H1 (cell line): ENCODE measurements around the gene CCDC91. TPM values are rescaled to one million over a fixed set of nuclear protein-coding genes. Genes with fewer than 3 reads are reported as not detected.

ENCODE experiments used
- CTCF ChIA-PET: fragments of 300-600 bp; sonication (Branson Sonifier 250); formaldehyde crosslinking; loops from one replicate; lab custom pipeline; 2021; ENCODE audit not compliant: partially characterized antibody; lab: Charles Lee
- POLR2A ChIA-PET: fragments of 300-600 bp; sonication (Branson Sonifier 250); formaldehyde crosslinking; loops from one replicate; lab custom pipeline; 2021; ENCODE audit warnings: inconsistent platforms; ENCODE audit not compliant: partially characterized antibody; lab: Charles Lee
- DNase-seq, 2 experiments: peaks; one replicate each; pipeline versions ENCODE4 v3.0.0 to v3.0.0-alpha.2; 2010 to 2022; ENCODE audit warnings: low spot score in 2 of 2, low read depth in 1 of 2, mixed read lengths in 1 of 2
- FAIRE-seq: peaks from 2 replicates; lab custom pipeline; 2011; peaks lifted over from hg19 to GRCh38; lab: Jason Lieb, UNC
- H2AFZ ChIP-seq: 2 replicates; pipeline ENCODE4 v1.8.1; 2012; ENCODE audit warnings: low read length, inconsistent platforms
- H2AK5ac ChIP-seq: 2 replicates; pipeline ENCODE4 v1.6.1; 2013; ENCODE audit warnings: low read depth, low read length
- H2BK120ac ChIP-seq: replicated peaks from 2 replicates; pipeline ENCODE3; 2013; ENCODE audit warnings: low read depth, low read length, inconsistent platforms
- H2BK12ac ChIP-seq: 2 replicates; pipeline ENCODE4 v1.6.1; 2013; ENCODE audit warnings: low read depth, low read length
- H2BK15ac ChIP-seq: 2 replicates; pipeline ENCODE4 v1.6.1; 2013; ENCODE audit warnings: low read length
- H2BK20ac ChIP-seq: 2 replicates; pipeline ENCODE4 v1.6.1; 2013; ENCODE audit warnings: low read length
- H2BK5ac ChIP-seq: 2 replicates; pipeline ENCODE4 v1.6.1; 2013; ENCODE audit warnings: low read depth, low read length
- H3K14ac ChIP-seq: 2 replicates; pipeline ENCODE4 v1.6.1; 2013; ENCODE audit warnings: inconsistent platforms; ENCODE audit not compliant: insufficient read length
- H3K18ac ChIP-seq: 2 replicates; pipeline ENCODE4 v1.6.1; 2013; ENCODE audit warnings: low read length; ENCODE audit errors: extremely low read depth
- H3K23ac ChIP-seq: 2 replicates; pipeline ENCODE4 v1.6.1; 2013; ENCODE audit warnings: inconsistent platforms; ENCODE audit not compliant: insufficient read length
- H3K23me2 ChIP-seq: 2 replicates; pipeline ENCODE4 v1.6.1; 2013; ENCODE audit warnings: low read depth, low read length
- H3K27ac ChIP-seq: 2 replicates; pipeline ENCODE4 v1.6.1; 2011; ENCODE audit warnings: low read depth, low read length, inconsistent platforms
- H3K27me3 ChIP-seq, 4 experiments: replicated peaks in 1 of 4; 1 replicate in 1 of 4; 2 replicates in 3 of 4; pipeline versions ENCODE4 v1.6.1 to v1.8.1; 2011 to 2013; ENCODE audit warnings: low read length in 3 of 4, mild to moderate bottlenecking in 3 of 4, inconsistent platforms in 2 of 4, mixed read lengths in 2 of 4, moderate library complexity in 1 of 4; ENCODE audit not compliant: control insufficient read depth in 3 of 4, insufficient read depth in 3 of 4; ENCODE audit errors: extremely low read depth in 1 of 4
- H3K36me3 ChIP-seq, 4 experiments: 2 replicates each; pipeline versions ENCODE4 v1.6.1 to v1.8.1; 2011 to 2013; ENCODE audit warnings: mild to moderate bottlenecking in 4 of 4, low read length in 3 of 4, moderate library complexity in 2 of 4, control low read depth in 1 of 4, inconsistent platforms in 1 of 4; ENCODE audit not compliant: insufficient read depth in 4 of 4, control insufficient read depth in 2 of 4
- H3K4ac ChIP-seq: replicated peaks from 2 replicates; pipeline ENCODE3; 2013; ENCODE audit warnings: low read length, low read depth, mixed read lengths, inconsistent platforms; ENCODE audit not compliant: insufficient read length
- H3K4me1 ChIP-seq, 4 experiments: replicated peaks in 1 of 4; 1 replicate in 1 of 4; 2 replicates in 3 of 4; pipeline versions ENCODE4 v1.6.1 to v1.8.1; 2011 to 2013; ENCODE audit warnings: low read length in 3 of 4, inconsistent platforms in 2 of 4, mixed read lengths in 1 of 4; ENCODE audit not compliant: insufficient read depth in 4 of 4, control insufficient read depth in 3 of 4
- H3K4me2 ChIP-seq, 2 experiments: 2 replicates each; pipeline versions ENCODE4 v1.6.1 to v1.8.1; 2011 to 2013; ENCODE audit warnings: low read depth in 2 of 2, low read length in 2 of 2, control low read depth in 1 of 2, inconsistent platforms in 1 of 2, mild to moderate bottlenecking in 1 of 2; ENCODE audit not compliant: insufficient read depth in 1 of 2
- H3K4me3 ChIP-seq, 4 experiments: fragments of 200-600, 300-600 bp in 1 of 4; sonication (generic), shearing (Covaris generic), sonication (Bioruptor Twin) in 1 of 4; 2 replicates each; pipeline versions ENCODE4 v1.5.1 to v1.8.1; 2011 to 2016; ENCODE audit warnings: low read length in 4 of 4, low read depth in 3 of 4, control low read depth in 2 of 4, inconsistent platforms in 2 of 4, mild to moderate bottlenecking in 2 of 4, mixed read lengths in 1 of 4, moderate library complexity in 1 of 4; ENCODE audit not compliant: insufficient read depth in 2 of 4; ENCODE audit errors: extremely low read depth in 1 of 4
- H3K56ac ChIP-seq: replicated peaks from 2 replicates; pipeline ENCODE3; 2013; ENCODE audit warnings: low read depth, mild to moderate bottlenecking, mixed read lengths, low read length, inconsistent platforms; ENCODE audit not compliant: insufficient read length
- H3K79me1 ChIP-seq: 2 replicates; pipeline ENCODE4 v1.6.1; 2013; ENCODE audit warnings: low read depth, low read length, control low read depth
- H3K79me2 ChIP-seq, 2 experiments: 2 replicates each; pipeline versions ENCODE4 v1.6.1 to v1.8.1; 2012 to 2013; ENCODE audit warnings: low read length in 2 of 2, mild to moderate bottlenecking in 2 of 2, inconsistent platforms in 1 of 2; ENCODE audit not compliant: insufficient read depth in 2 of 2, control insufficient read depth in 1 of 2
- H3K9ac ChIP-seq, 4 experiments: replicated peaks in 1 of 4; 1 replicate in 1 of 4; 2 replicates in 3 of 4; pipeline versions ENCODE4 v1.6.1 to v1.8.1; 2011 to 2013; ENCODE audit warnings: low read depth in 3 of 4, low read length in 3 of 4, control low read depth in 2 of 4, mild to moderate bottlenecking in 2 of 4, moderate library complexity in 2 of 4, inconsistent platforms in 1 of 4; ENCODE audit errors: extremely low read depth in 1 of 4
- H3K9me3 ChIP-seq, 2 experiments: 2 replicates each; pipeline versions ENCODE4 v1.6.1 to v1.8.1; 2012 to 2013; ENCODE audit warnings: mild to moderate bottlenecking in 2 of 2, moderate library complexity in 2 of 2, control low read depth in 1 of 2, inconsistent platforms in 1 of 2, low read depth in 1 of 2, low read length in 1 of 2, mixed read lengths in 1 of 2; ENCODE audit not compliant: insufficient read depth in 2 of 2
- H4K20me1 ChIP-seq, 2 experiments: replicated peaks in 1 of 2; 2 replicates each; pipeline versions ENCODE3 to v1.8.1; 2011 to 2013; ENCODE audit warnings: inconsistent platforms in 2 of 2, low read length in 2 of 2, mild to moderate bottlenecking in 1 of 2; ENCODE audit not compliant: insufficient read depth in 2 of 2, control insufficient read depth in 1 of 2
- H4K5ac ChIP-seq: 2 replicates; pipeline ENCODE4 v1.6.1; 2013; ENCODE audit warnings: low read length, low read depth, mixed read lengths, inconsistent platforms; ENCODE audit not compliant: insufficient read length
- H4K8ac ChIP-seq: 2 replicates; pipeline ENCODE4 v1.8.0; 2013; ENCODE audit warnings: mild to moderate bottlenecking, moderate library complexity, low read length, inconsistent platforms; ENCODE audit not compliant: insufficient read depth; ENCODE audit errors: extremely low read depth
- H4K91ac ChIP-seq: replicated peaks from 2 replicates; pipeline ENCODE3; 2013; ENCODE audit warnings: low read length, mixed read lengths, inconsistent platforms; ENCODE audit not compliant: insufficient read length
- BRCA1 ChIP-seq: IDR thresholded peaks from 2 replicates; pipeline ENCODE4 v1.6.1; 2012; ENCODE audit warnings: low read depth, low read length, improper control_type of control experiment
- CTBP2 ChIP-seq: IDR thresholded peaks from 2 replicates; pipeline ENCODE4 v1.7.0; 2011; ENCODE audit warnings: borderline replicate concordance, mild to moderate bottlenecking, moderate library complexity, mixed read lengths, low read length; ENCODE audit not compliant: insufficient read depth, insufficient read length
- HDAC6 ChIP-seq: IDR thresholded peaks from one replicate; pipeline ENCODE4 v1.7.1; 2012; ENCODE audit warnings: low read depth, mild to moderate bottlenecking, inconsistent platforms, low read length, moderate library complexity
- KDM1A ChIP-seq: fragments of 200-600, 300-600 bp; sonication (generic); IDR thresholded peaks from 2 replicates; pipeline ENCODE4 v1.7.1; 2016; ENCODE audit warnings: mild to moderate bottlenecking, low read length, borderline replicate concordance
- RAD21 ChIP-seq, 2 experiments: IDR thresholded peaks in 1 of 2; conservative IDR thresholded peaks in 1 of 2; 2 replicates each; pipeline ENCODE4 v1.6.1; 2011; ENCODE audit warnings: low read depth in 2 of 2, low read length in 2 of 2, improper control_type of control experiment in 1 of 2, inconsistent platforms in 1 of 2, mild to moderate bottlenecking in 1 of 2, moderate library complexity in 1 of 2
- RNF2 ChIP-seq: fragments of 200-900, 300-1000 bp; sonication (generic); IDR thresholded peaks from 2 replicates; pipeline ENCODE4 v1.7.1; 2016; ENCODE audit warnings: borderline replicate concordance, low read depth, mild to moderate bottlenecking, antibody characterized with exemption, low read length; ENCODE audit not compliant: poor library complexity, severe bottlenecking; ENCODE audit errors: missing control alignments
- SIRT6 ChIP-seq: IDR thresholded peaks from one replicate; pipeline ENCODE4 v1.7.1; 2012; ENCODE audit warnings: low read length, inconsistent platforms
- SRF ChIP-seq: IDR thresholded peaks from 2 replicates; pipeline ENCODE4 v1.6.1; 2011; ENCODE audit warnings: mild to moderate bottlenecking, low read depth, low read length, moderate library complexity
- TBP ChIP-seq: IDR thresholded peaks from 2 replicates; pipeline ENCODE4 v1.6.1; 2011; ENCODE audit warnings: low read depth, low read length, improper control_type of control experiment
- TEAD4 ChIP-seq: IDR thresholded peaks from 2 replicates; pipeline ENCODE4 v1.6.1; 2012; ENCODE audit warnings: low read depth, low read length, inconsistent platforms, mixed read lengths
- WGBS, 2 experiments: shearing (Covaris generic) in 1 of 2; methylation state at CpG; one replicate each; pipeline versions ENCODE4 v1.1.6 to v1.1.7; 2013 to 2015; ENCODE audit warnings: low lambda C conversion rate in 2 of 2, mixed read lengths in 2 of 2, inconsistent platforms in 1 of 2, low coverage in 1 of 2, missing lambda C conversion rate in 1 of 2; ENCODE audit not compliant: insufficient replicate concordance in 2 of 2, insufficient coverage in 1 of 2, insufficient read length in 1 of 2; ENCODE audit errors: extremely low coverage in 1 of 2, missing lambda C conversion rate in 1 of 2; 5-methylcytosine and 5-hydroxymethylcytosine counted together
- polyA plus RNA-seq, 7 experiments: library from polyadenylated mRNA; depleted of rRNA in 3 of 7; stranded (reverse) in 5 of 7; unstranded in 2 of 7; fragments of >200 nt in 5 of 7; fragments of 200-250 nt in 2 of 7; gene quantifications; 1 replicate in 5 of 7; 2 replicates in 1 of 7; 4 replicates in 1 of 7; pipeline versions ENCODE4 v1.2.1 to v1.2.3, GENCODE V29; 2011 to 2013; ENCODE audit warnings: missing spikeins in 2 of 7, mixed read lengths in 2 of 7
- total RNA-seq: library from RNA; stranded (reverse); fragmentation: NEBNext Ultra II Directional; extraction: Animal tissue kit (Norgen Biotek cat#: 25700); gene quantifications from 2 replicates; pipeline ENCODE4 v1.2.1, GENCODE V29; 2021

CCDC91 gene
- total and polyA plus RNA-seq, 2 of the 8 experiments (the other 6 are each of a cell fraction or from before 2014, with no cell fraction given), result 8.6 to 23.1 TPM

DNA sequence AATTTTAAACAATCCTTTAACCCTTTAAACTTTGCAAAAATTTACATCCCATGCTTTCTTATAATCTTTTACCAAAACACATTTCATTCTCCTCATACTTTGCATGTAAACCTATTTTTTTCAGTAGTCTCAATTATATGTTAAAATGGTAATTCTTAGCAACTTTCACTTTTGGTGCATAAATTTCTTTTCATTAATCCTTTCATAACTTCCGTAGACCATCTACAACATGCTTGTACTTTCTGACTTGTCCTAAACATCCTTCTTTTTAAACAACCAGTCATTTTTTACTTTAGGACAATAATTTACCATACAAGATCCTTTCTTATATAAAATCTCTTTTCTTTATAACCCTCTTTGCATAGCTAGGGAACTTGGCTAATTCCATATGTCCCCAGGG is 19.5 kb downstream of the CCDC91 start:
- Histone ChIP-seq H3K79me2 (peaks cover 0 to 29% of the 10 kb centered on the region in 2 experiments; a peak in 2 of 4 replicates), H3K4me2 (no peak overlapping the region), H2BK20ac (no peak overlapping the region), H4K91ac (no peak overlapping the region), H4K20me1 (no peaks in the 10 kb centered on the region), H3K27ac (no peak overlapping the region), H2BK15ac (no peak overlapping the region), H2BK5ac (no peak overlapping the region), H3K36me3 (peaks cover 0 to 30% (median 9%) of the 10 kb centered on the region in 4 experiments; a peak in 3 of 8 replicates), H3K56ac (no peak overlapping the region), H3K79me1 (no peaks in the 10 kb centered on the region; the same call in 1 of the 2 replicates), H3K18ac (no peak overlapping the region), H3K4me3 (no peak overlapping the region; a peak in 1 of 8 replicates), H3K4ac (no peak overlapping the region), H3K23ac (no peak overlapping the region), H2AFZ (no peak overlapping the region), H4K8ac (no peak overlapping the region), H4K5ac (no peak overlapping the region), H3K27me3 (no peaks in the 10 kb centered on the region), H2AK5ac (no peak overlapping the region), H3K4me1 (no peaks in the 10 kb centered on the region; a peak in 1 of 7 replicates), H3K23me2 (no peaks in the 10 kb centered on the region), H3K9me3 (peaks cover 17 to 20% of the 10 kb centered on the region in 2 experiments), H2BK120ac (no peak overlapping the region), H3K14ac (no peak overlapping the region), H3K9ac (no peak overlapping the region), H2BK12ac (no peak overlapping the region)
- CTCF ChIA-PET, result no interaction called here
- no peak for FAIRE-seq
- 52% methylated on average over 1 of the region's 1 CpG; no CpG with 5 or more reads in 1 of the 2 experiments for WGBS, 2 experiments
- no peak for DNase-seq
- TF ChIP-seq KDM1A (no peak), SRF (no peak), BRCA1 (no peak), RNF2 (no peak), SIRT6 (no peak), RAD21 (IDR thresholded peaks at IDR 0.05 in 1 of 2, conservative IDR thresholded peaks at IDR 0.05 in 1 of 2; ENCODE audit: low read depth in 2 of 2, low read length in 2 of 2) (no peak), HDAC6 (no peak), TBP (no peak), CTBP2 (no peak), TEAD4 (no peak)
- POLR2A ChIA-PET, result no interaction called here
